ENCODE results near the gene ABCD4. TPM values are rescaled to one million over a fixed set of nuclear protein-coding genes. Genes with fewer than 3 reads are reported as not detected.

Gene ABCD4
- total RNA-seq, 6 experiments from 2014 or later: 13.4 to 18.5 (median 15.7) TPM

DNA sequence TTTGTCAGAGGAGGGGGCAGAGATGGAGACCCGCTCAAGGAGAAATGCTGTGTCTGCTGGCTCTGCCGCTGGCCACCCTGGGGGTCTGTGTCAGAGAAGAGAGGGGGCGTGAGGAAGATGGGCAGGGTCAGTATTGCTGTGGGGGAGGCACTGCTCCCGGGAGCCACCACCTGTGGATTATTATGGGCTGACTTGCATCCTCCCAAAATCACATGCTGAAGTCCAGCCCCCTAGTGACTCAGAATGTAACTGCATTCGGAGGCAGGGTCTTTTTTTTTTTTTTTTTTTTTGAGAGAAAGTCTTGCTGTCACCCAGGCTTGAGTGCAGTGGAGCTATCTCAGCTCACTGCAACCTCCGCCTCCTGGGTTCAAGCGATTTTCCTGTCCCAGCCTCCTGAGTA lies 12.3 kb downstream of the ABCD4 start:
- TF ChIP-seq, protein P1, sequence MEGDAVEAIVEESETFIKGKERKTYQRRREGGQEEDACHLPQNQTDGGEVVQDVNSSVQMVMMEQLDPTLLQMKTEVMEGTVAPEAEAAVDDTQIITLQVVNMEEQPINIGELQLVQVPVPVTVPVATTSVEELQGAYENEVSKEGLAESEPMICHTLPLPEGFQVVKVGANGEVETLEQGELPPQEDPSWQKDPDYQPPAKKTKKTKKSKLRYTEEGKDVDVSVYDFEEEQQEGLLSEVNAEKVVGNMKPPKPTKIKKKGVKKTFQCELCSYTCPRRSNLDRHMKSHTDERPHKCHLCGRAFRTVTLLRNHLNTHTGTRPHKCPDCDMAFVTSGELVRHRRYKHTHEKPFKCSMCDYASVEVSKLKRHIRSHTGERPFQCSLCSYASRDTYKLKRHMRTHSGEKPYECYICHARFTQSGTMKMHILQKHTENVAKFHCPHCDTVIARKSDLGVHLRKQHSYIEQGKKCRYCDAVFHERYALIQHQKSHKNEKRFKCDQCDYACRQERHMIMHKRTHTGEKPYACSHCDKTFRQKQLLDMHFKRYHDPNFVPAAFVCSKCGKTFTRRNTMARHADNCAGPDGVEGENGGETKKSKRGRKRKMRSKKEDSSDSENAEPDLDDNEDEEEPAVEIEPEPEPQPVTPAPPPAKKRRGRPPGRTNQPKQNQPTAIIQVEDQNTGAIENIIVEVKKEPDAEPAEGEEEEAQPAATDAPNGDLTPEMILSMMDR (IDR thresholded peaks at IDR 0.05): peak; percentile 79
- Mint-ChIP-seq H3K27ac (no peak overlapping the region), H3K9me3 (no peaks in the 10 kb centered on the region), H3K27me3 (ENCODE audit: insufficient read depth) (no peaks in the 10 kb centered on the region), H3K4me3 (no peak overlapping the region), H3K36me3 (ENCODE audit: low read depth) (peaks cover 12% of the 10 kb centered on the region), H3K4me1 (ENCODE audit: low read depth) (no peaks in the 10 kb centered on the region)
- DNase-seq: no peak

DNA sequence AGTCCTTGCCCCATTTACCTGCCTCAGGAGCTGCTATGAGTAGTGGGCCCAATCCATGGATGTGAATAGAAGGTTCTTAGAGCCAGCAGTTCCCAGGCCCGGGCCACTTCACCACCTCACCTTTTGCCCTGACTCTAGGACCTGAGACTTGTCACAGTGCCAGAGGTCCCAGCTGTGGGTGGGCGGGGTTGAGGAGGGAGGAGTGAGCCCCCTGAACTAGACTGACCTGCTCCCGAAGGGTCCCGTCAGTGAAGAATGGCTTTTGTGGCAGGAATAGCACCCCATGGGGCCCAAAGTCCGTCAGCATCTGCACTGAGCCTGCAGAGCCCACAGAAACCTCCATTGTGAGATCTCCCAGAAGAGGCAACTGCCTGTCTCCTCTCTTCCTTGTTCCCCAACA lies 12.9 kb downstream of the ABCD4 start:
- DNase-seq: no peak
- Mint-ChIP-seq H3K36me3 (ENCODE audit: low read depth) (peaks cover 12% of the 10 kb centered on the region), H3K9me3 (no peaks in the 10 kb centered on the region), H3K4me1 (ENCODE audit: low read depth) (no peaks in the 10 kb centered on the region), H3K27me3 (ENCODE audit: insufficient read depth) (no peaks in the 10 kb centered on the region), H3K27ac (no peak overlapping the region), H3K4me3 (no peak overlapping the region)
- TF ChIP-seq, protein P1 (IDR thresholded peaks at IDR 0.05): no peak

DNA sequence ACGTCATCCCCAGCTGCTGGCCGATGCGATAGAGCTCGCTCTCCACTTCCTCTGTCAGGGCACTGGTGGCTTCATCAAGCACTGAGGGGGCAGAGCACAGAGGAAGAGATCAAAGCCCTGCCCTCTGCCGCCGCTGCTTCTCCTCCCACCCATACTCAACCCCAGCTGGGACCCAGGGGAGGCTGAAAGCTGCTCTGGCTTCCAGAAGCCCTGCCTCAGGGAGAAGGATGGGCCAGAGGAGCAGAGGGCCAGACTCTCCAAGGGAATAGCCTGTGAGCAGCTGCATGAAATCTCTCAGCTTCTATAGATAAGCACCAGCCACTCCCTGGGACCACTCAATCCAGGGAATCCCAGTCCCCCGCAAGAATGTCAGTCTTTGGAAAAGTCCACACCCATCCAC lies 16.0 kb downstream of the ABCD4 start:
- Mint-ChIP-seq H3K27ac (no peak overlapping the region), H3K4me3 (no peak overlapping the region), H3K27me3 (ENCODE audit: insufficient read depth) (no peaks in the 10 kb centered on the region), H3K36me3 (ENCODE audit: low read depth) (peaks cover 24% of the 10 kb centered on the region), H3K4me1 (ENCODE audit: low read depth) (no peaks in the 10 kb centered on the region), H3K9me3 (no peaks in the 10 kb centered on the region)
- no peak for DNase-seq
- TF ChIP-seq, protein P1 (IDR thresholded peaks at IDR 0.05): no peak

DNA sequence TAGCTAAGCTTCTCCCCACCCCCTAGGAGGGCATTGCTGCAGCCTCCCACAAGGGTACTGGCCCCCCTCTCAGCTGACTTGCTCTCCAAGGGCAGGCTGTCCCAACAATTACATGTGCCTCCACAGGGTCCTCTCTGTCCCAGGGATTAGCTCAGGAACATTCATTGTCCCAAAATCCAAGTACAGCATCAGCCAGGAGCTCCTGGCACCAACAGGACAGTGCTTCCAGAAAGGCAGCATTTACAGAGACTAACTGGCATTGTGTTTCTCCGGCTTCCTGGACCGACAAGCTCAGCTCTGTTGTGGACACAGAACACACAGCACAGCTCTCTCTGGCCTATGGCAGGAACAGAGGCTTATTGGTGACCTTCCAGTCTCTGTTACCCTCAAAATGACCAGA lies 21.7 kb downstream of the ABCD4 start:
- Mint-ChIP-seq H3K36me3 (ENCODE audit: low read depth) (peaks cover 24% of the 10 kb centered on the region), H3K4me1 (ENCODE audit: low read depth) (no peaks in the 10 kb centered on the region), H3K27ac (no peak overlapping the region), H3K9me3 (peaks cover 11% of the 10 kb centered on the region), H3K4me3 (no peak overlapping the region), H3K27me3 (ENCODE audit: insufficient read depth) (peaks cover 10% of the 10 kb centered on the region)
- TF ChIP-seq, protein P1 (IDR thresholded peaks at IDR 0.05): no peak
- no peak for DNase-seq

DNA sequence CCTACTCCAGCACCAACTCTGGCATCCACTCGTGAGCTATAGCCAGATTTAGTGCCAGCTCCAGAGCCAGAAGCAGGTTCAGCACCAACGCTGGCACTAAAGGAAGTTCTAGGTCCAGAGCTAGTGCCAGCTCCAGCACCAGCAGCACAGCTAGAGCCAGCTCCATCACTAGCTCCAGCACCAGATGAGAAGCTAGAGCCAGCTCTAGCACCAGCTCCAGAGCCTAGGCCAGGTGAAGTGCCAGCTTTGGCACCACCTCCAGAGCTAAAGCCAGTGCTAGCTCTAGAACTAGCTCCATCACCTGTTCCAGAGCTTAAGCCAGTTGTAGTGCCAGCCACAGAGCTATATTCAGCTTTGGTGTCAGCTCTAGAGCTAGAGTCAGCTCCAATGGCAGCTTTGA lies 24.7 kb downstream of the ABCD4 start:
- H3K27ac Mint-ChIP-seq: no peak overlapping the region

More for the DNA sequence above, 24.7 kb downstream of the ABCD4 start:
- peaks cover 11% of the 10 kb centered on the region for H3K9me3 Mint-ChIP-seq
- H3K27me3 Mint-ChIP-seq (ENCODE audit: insufficient read depth): peaks cover 15% of the 10 kb centered on the region
- TF ChIP-seq, protein P1 (IDR thresholded peaks at IDR 0.05): no peak
- peaks cover 15% of the 10 kb centered on the region for H3K36me3 Mint-ChIP-seq (ENCODE audit: low read depth)
- H3K4me3 Mint-ChIP-seq: no peak overlapping the region
- DNase-seq: no peak
- H3K4me1 Mint-ChIP-seq (ENCODE audit: low read depth): peaks cover 10% of the 10 kb centered on the region
